Measurements from ENCODE around the gene ACTR2.
"Not testable (repeated sequence)": the region's sequence is repeated elsewhere in the genome, so short reads cannot be mapped to it uniquely, and the experiment has no call there.

GRCh38 chr2:65221275-65221674 is 6.4 kb upstream of the ACTR2 start:
- TF ChIP-seq, protein P1, sequence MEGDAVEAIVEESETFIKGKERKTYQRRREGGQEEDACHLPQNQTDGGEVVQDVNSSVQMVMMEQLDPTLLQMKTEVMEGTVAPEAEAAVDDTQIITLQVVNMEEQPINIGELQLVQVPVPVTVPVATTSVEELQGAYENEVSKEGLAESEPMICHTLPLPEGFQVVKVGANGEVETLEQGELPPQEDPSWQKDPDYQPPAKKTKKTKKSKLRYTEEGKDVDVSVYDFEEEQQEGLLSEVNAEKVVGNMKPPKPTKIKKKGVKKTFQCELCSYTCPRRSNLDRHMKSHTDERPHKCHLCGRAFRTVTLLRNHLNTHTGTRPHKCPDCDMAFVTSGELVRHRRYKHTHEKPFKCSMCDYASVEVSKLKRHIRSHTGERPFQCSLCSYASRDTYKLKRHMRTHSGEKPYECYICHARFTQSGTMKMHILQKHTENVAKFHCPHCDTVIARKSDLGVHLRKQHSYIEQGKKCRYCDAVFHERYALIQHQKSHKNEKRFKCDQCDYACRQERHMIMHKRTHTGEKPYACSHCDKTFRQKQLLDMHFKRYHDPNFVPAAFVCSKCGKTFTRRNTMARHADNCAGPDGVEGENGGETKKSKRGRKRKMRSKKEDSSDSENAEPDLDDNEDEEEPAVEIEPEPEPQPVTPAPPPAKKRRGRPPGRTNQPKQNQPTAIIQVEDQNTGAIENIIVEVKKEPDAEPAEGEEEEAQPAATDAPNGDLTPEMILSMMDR (IDR thresholded peaks at IDR 0.05 in 4 of 5, conservative IDR thresholded peaks at IDR 0.05 in 1 of 5), result not testable (repeated sequence)
- not testable (repeated sequence) for TF ChIP-seq POLR2A (IDR thresholded peaks at IDR 0.05)

Data from gastrocnemius medialis (tissue), 4 donors.